HG03558 (cell line): ENCODE results near the gene NUP133.
A peak's percentile ranks its signal among the peaks of the same experiment; 100 is the strongest.
"Not testable (repeated sequence)": the region's sequence is repeated elsewhere in the genome, so short reads cannot be mapped to it uniquely, and the experiment has no call there.

Source experiments
- ATAC-seq: cut with Tn5 transposase; IDR thresholded peaks from one replicate; pipeline ENCODE4 v1.9.1; 2021; ENCODE audit warnings: moderate number of reproducible peaks; ENCODE audit not compliant: unreplicated experiment; ENCODE audit errors: extremely low read depth

The NUP133 gene

DNA sequence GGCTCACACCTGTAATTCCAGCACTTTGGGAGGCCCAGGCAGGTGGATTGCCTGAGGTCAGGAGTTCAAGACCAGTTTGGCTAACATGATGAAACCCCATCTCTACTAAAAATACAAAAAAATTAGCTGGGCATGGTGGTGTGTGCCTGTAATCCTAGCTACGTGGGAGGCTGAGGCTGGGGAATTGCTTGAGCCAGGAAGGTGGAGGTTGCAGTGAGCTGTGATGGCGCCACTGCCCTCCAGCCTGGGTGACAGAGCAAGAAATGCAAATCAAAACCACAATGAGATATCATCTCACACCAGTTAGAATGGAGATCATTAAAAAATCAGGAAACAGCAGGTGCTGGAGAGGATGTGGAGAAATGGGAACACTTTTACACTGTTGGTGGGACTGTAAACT is 3.1 kb upstream of the NUP133 start:
- ATAC-seq, result not testable (repeated sequence)

DNA sequence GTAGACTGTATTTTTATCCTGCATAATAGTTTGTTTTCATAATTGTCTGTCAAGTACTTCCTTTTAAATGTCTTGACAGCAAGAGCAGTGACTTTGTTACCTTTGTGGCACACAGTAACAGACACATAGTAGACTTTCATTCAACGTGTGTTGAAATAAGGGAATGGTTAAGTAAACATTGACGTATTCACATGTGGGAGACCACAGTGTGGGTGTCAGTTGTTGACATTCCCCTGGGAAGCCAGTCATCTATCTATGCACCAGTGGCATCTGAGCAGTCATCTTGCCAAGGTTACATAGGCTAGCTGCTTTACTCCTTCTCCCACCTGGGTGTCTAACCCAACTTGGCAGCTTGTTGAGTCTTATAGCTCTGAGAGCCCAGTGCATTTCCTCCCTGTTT is 1.4 kb upstream of the NUP133 start:
- no peak for ATAC-seq

DNA sequence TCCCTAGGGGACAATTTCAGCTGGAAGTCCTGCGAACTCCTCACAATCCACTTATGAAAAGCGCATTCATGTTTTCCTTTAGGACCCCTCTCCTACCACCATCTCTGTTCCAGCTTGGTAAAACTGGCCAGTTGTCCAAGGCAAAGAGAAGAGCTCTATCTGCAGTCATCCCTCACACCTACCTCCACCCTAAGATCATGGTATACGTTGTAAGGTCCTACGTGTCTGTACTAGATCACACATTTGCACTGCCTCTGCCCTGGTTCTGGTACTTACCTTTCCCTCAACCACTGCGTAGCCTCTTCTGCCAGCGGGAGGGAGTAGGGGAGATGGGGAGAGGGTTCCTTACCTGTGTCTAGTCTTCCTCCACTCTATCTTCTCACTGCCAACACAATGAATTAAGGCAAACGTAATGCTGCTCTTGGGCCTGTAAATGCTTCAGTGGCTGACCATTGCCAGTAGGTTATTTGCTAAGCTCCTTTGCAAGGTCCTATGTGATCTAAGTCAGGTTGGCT is 739 bp upstream of the NUP133 start:
- ATAC-seq, result no peak

DNA sequence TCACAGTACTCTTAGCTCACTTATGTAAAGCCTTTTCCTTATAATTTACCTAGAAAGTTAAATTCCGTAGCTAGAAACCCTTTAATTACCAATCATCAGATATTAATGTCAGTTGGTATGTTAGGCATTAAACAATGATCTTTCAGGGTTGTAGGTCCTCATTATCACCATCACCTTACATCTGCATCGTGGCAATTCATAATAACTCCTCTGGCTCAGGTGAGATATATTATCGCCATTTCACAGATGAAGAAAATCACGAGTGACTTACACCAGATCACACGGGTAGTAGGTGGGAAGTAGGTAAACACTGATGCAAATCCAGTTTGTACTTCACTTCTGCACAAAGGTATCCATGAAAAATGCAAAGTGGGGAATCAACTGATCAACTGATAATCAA is 639 bp downstream of the NUP133 start:
- no peak for ATAC-seq

DNA sequence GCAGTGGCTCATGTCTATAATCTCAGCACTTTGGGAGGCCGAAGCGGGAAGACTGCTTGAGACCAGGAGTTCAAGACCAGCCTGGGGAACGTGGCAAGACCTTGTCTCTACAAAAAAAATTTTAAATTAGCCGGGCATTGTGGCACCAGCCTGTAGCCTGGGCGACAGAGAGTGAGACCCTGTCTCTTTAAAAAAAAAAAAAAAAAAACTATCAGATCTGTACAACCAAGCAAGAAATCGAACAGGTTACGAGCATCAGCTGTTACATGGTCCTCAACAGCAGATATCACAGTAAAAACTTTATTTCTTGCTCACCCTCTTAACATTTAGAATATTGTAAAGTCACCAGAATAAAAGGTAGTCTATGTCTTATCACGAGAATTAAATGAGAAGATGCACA is 1.5 kb downstream of the NUP133 start:
- ATAC-seq, result no peak

DNA sequence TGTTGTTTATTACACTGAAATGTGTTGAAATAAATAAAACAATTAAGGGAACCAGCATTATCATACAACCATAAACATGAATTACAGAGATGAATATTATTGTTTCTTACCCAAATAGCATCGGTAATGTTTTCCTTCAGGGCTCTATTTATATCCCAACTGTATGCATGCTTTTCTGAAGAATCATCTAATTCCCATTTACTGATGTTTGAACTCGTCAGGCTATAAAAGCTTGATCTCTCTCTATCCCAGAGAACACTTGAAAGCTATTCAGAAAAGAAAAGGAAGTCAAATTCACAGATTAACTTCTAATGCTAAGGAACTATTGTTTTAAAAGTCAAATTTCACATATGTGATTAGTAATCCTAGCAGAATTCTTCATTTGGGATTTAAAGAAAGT is 12.4 kb downstream of the NUP133 start:
- no peak for ATAC-seq

DNA sequence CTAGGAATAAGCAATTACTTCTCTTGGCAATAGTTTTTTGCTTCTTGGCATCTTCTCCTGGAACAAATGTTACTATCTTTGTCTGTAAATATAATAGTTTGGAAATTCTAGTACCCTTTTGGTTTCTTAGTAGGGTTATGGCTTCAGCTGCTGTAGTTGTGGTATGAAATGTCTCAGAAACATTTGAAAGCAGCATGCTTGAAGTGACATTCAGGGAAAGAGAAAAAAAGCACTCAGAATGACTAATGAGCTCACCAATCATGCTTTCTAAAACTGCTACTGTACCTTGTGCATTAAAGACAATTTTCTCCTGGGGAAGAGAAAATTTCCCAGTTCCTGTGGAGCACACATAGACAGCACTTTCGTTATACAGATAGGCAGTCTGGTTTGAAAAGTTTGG is 21.0 kb downstream of the NUP133 start:
- no peak for ATAC-seq

DNA sequence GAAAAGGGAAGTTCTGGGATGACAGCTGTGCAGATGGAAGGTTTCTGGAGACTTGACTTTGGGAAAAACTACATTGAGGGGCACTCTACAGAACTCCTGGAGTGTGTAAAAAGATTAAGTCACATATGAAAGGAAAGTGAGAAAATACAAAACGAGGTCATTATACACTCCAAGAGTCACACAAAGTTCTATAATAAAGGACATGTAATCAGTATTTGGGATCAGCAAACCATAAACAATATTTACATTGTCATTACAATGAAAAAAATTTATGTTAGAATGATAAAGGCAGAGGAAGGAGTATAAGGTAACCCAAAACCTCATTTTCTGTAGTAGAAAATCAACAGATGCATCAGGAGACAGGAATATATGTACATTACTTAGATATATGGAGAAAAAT is 22.8 kb downstream of the NUP133 start:
- no peak for ATAC-seq

DNA sequence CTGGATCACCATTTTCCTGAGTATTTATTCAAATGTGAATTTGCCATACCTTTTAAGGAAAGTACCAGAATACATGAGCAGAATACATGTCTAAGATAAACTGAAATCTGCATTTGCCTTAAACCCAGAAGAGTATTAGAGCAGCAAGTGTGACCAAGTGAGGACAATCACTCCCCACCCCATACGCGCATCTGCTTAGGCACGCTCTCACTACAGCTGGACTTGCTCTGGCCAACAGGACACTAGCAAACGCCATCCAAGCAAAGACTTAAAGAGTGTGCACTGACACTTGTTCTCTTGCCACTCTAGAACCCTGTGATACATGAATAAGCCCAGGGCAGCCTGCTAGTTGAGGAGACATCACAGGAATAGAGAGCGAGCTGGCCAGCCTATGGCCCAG is 25.6 kb downstream of the NUP133 start:
- ATAC-seq, result no peak

DNA sequence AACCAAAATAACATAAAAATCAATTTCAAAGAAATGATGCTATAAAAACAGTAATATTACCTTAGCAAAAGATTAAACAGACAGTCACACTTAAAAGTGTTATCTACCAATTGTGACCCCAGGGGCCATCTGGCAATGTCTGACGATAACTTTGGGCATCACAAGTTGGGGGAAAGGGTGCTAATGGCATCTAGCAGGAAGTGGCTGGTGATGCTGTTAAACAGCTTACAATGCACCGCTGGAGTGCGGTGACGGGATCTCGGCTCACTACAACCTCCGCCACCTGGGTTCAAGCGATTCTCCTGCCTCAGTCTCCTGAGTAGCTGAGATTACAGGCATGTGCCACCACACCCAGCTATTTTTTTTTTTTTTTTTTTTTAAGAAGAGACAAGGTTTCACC is 27.6 kb downstream of the NUP133 start:
- no peak for ATAC-seq

DNA sequence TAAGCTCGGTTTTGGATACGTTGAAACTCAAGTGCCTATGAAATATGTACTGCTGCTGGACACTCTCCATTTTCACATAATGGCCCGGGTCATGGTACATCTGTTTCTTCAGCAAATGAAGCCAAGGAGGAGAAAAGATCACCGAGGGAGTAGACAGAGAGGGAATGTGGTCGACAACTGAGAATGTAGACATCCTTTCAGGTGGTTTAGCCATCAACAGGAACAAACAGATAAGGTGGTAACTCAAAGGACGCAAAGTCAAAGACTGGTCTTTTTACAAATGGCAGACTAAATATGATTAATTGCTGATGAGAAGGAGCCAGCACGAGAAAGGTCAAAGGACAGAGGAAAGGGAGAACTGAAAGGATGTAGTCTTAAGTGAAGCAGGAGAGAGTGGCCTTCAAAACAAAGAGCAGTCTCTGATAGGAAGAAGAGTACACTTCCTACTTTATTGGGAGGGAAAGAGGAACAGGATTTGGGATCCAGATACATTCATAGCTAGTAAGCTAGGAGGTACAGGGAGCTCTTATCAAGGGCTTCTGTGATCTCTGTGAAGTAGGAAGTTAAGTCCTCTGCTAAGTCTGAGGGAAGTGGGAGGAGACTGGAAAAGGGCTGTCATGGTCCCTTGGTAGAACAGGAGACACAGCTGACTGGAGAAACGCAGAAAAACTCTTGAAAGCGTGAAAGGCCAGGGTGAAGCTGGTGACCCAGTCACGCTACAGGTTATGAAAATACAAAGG is 28.3 kb downstream of the NUP133 start:
- ATAC-seq, result peak; percentile 47

DNA sequence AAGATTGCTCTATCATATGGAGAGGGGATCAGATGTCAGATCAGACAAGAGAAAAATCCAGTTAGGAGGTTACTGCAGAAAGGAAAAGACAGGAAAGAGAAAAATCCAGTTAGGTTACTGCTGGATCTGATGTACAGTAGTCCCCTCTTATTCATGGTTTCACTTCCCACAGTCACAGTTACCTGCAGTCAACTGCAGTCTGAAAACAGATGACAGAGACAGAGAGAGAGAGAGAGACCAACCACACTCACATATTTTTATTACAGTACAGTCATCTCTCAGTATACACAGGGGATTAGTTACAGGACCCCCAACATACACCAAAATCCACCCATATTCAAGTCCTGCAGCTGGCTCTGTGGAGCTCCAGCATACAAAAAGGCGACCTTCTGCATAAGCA is 29.3 kb downstream of the NUP133 start:
- peak; percentile 57 for ATAC-seq

DNA sequence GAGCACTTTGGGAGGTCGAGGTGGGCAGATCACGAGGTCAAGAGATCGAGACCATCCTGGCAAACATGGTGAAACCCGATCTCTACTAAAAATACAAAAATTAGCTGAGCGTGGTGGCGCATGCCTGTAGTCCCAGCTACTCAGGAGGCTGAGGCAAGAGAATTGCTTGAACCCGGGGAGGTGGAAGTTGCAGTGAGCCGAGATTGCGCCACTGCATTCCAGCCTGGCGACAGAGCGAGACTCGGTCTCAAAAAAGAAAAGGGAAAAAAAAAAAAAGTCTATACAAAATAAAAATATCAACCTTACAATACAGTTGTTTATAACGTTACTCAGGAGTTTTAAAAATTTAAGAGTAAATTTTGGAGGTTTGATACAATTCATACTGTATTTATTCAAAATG is 32.3 kb downstream of the NUP133 start:
- ATAC-seq, result not testable (repeated sequence)

DNA sequence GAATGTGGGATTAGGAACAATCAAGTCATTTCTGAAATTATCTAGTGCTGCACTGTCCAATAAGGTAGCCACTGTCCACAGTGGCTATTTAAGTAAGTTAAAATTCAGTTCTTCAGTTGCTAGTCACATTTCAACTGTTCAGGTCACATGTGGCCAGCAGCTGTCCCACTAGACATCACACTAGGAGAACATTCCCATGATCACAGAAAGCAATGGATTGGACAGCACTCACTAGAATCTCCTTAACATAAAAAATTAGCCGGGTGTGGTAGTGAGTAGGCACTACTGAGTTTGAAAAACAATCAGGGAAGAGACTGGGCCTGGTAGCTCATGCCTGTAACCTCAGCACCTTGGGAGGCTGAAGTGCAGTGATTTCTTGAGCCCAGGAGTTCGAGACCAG is 33.6 kb downstream of the NUP133 start:
- no peak for ATAC-seq

DNA sequence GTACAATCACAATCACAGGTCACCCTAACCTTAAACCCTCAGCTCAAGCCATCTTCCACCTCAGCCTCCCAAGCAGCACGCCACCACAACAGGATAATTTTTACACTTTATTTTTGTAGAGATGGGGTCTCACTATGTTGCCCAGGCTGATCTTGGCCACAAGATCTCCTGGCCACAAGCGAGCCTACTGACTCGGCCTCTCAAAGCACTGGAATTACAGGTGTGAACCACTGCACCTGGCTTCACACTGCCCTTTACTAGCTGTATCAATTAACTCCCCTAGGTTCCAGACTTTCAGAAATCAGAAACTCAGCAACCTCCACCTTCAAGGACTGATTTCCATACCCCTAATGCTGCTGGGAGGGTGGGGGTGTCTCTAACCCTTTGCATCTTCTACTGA is 37.0 kb downstream of the NUP133 start:
- ATAC-seq, result no peak

DNA sequence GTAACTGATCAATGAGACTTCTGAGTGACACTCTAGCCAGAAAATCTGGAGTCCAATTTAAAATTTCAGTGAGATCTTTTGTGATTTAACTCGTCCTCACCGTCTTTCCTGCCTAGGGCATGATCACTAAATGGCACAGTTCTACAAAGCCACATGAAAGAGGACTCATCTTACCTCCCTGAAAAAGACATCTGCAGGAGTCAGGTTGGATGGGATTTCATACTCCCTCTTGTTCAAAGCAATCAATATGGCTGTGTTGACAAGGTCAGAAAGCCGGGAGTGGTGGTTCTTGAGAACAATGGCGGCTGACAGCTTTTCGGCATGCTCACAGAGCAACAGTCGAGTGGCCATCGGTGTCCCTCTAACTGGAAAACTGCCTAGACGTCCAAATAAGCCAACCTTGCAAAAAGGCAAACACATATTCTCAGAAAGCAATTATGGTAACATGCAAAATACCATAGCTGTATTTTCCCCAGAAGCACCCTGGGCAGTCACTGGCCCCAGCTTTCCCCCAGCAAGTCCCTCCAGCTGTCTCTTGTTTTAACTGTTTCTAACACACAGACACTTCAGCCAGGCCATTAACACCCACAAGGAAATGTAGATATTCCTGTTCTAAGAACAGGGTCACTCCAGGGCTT is 37.6 kb downstream of the NUP133 start:
- ATAC-seq, result no peak

DNA sequence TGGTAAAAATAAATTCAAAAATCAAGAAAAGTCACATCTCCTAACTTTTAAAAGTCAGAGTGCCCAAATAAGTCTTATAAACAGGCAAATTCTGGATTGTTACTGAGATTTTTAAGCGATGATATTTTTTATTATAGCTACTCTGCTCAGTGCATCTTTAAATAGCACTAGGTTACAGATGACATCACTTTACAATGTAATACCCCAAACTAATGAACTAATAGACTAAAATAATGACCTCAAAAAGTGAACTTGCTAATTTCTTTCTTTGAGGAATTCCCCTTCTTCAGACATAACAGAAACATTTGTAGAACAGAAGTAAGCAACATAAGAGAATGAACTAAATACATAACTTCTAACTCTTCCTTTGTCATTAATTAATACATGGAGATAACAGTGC is 41.3 kb downstream of the NUP133 start:
- ATAC-seq, result no peak

DNA sequence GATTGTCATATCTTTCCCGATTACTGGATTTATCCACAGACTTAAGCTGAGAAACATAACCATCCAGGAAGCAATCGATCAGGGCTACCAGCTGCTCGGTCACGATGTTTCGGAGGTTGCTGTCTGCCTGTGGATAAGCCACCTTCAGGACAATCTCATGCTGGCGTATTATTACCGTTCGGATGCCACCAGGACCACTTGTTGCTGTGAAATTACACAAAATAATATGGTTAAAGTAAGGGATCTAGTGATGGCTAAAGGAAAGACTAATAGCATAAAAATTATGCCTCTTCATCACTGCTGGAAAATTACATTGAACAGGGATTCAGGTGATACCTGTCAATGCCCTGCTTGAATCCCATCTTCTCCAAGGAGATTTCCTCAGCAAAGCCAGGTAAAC is 43.5 kb downstream of the NUP133 start:
- no peak for ATAC-seq

DNA sequence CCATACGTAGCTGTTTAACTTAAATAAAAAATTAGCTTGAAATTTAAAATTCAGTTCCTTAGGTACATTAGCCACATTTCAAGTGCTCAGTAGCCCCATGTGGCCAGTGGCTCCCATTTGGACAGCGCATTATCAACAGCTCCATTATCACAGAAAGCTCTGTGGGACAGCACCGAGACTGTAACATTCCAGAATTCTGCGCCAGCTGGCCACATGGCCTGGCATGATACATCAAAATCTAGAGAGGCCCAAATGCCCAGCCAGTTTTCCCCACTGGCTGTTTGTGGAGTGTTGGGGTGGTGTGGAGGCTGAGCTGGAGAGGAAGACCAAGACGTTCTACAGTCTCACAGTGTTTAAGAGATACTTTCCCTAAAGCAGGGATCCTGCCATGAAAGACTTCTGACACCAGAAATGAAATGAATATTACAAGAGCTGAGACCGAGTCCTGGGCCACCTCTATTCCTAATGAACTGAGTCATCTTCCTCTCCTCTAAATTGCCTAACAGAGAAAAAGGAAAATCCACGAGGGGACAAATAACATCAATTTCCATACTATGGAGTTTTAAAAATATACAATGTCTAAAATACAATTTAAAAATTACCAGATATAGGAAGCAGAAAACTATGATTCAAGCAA is 47.0 kb downstream of the NUP133 start:
- ATAC-seq, result no peak

DNA sequence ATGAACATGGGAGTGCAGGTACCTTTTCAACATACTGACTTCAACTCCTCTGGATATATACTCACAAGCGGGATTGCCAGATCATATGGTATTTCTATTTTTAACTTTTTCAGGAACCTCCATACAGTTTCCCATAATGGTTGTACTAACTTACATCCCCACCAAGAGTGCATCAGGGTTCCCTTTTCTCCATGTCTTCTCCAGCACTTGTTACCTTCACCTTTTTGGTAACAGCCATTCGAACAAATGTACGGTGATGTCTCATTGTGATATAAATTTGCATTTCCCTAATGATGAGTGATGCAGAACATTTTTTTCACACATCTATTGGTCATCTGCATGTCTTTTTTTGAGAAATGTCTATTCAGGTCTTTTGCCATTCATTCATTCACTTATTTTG is 48.3 kb downstream of the NUP133 start:
- ATAC-seq, result no peak

DNA sequence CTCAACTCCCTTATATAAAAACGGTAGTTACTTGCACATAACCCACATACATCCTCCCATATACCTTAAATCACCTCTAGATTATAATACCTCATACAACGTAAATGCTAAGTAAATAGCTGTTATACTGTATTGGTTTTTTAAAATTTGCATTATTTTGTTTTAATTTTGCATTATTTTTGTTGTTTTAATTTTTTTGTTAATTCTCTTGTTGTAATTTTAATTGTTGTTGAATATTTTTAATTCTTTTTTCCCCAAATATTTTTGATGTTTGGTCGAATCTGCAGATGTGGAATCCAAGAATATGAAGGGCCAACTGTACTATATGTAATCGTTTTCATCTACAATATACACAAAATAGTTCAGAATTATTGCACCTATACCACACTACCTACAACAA is 50.7 kb downstream of the NUP133 start:
- ATAC-seq, result no peak

DNA sequence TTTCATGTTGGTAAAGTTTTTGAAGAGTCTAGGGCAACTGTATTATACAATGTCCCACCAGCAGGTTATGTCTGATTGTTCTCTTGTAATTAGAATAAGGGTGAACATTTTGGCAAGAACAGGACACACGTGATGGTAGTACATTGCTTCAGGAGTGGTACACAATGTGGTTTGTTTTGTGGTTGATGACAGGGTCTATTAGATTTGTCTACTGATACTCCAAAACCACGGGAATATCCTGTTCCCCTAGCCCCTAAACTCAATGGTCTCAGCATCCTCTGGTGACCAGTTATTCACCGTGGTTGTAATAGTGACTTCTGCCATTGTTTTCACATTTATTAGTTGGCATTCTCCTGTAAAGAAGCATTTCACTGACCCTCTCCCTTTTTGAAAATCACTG is 52.1 kb downstream of the NUP133 start:
- ATAC-seq, result no peak
